ENCODE results near the gene SYT13.

Gene SYT13

DNA sequence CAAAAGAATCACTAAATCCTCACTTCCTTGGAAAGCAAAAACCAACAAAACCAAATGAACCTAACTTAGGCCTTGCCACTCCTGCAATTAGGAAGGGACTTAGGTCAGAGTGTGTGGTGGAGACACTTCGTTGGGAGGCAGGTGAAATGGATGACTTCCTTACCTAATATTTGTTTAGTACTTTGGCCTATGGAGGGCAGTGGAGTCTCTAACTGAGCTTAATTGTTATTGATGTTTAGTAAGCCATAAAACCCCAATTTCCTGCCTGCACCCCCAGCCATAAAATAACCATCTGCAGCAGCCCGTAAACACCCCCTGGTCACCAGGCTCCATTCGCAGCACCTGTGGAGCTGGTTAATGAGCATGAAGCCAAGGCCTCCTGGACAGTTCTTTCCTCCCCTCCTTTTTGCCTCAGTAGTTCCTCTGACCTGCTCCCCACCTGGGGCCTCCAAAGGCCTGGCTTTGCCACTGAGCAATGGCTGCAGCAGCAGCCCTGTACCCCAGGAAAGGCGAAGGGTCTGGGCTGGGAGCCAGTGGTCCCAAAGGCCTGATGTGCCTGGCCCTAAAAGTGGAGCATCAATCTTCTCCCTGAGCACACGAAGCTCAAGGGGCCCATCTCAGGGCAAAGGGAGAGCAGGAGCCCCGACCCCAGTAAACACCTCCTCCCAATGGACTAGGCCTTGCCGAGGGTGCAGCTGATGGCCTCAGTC lies 15.6 kb upstream of the SYT13 start:
- TF ChIP-seq EZH2 (IDR thresholded peaks at IDR 0.05; ENCODE audit: borderline replicate concordance, low read length): no peak
- TF ChIP-seq, protein P1, sequence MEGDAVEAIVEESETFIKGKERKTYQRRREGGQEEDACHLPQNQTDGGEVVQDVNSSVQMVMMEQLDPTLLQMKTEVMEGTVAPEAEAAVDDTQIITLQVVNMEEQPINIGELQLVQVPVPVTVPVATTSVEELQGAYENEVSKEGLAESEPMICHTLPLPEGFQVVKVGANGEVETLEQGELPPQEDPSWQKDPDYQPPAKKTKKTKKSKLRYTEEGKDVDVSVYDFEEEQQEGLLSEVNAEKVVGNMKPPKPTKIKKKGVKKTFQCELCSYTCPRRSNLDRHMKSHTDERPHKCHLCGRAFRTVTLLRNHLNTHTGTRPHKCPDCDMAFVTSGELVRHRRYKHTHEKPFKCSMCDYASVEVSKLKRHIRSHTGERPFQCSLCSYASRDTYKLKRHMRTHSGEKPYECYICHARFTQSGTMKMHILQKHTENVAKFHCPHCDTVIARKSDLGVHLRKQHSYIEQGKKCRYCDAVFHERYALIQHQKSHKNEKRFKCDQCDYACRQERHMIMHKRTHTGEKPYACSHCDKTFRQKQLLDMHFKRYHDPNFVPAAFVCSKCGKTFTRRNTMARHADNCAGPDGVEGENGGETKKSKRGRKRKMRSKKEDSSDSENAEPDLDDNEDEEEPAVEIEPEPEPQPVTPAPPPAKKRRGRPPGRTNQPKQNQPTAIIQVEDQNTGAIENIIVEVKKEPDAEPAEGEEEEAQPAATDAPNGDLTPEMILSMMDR (IDR thresholded peaks at IDR 0.05; ENCODE audit: low read length): no peak
- Histone ChIP-seq H3K79me2 (ENCODE audit: insufficient read depth, low read length) (no peaks in the 10 kb centered on the region), H2AFZ (ENCODE audit: low read length) (no peak overlapping the region), H3K27me3 (ENCODE audit: insufficient read depth, low read length) (no peaks in the 10 kb centered on the region), H3K4me3 (ENCODE audit: low read depth, low read length, poor library complexity, severe bottlenecking) (no peak overlapping the region), H4K20me1 (ENCODE audit: insufficient read depth, low read length) (no peaks in the 10 kb centered on the region), H3K36me3 (ENCODE audit: insufficient read depth, low read length) (no peaks in the 10 kb centered on the region), H3F3A (ENCODE audit: insufficient read depth, low read length) (no peaks in the 10 kb centered on the region), H3K27ac (ENCODE audit: low read depth, low read length, poor library complexity, severe bottlenecking) (no peak overlapping the region), H3K9ac (ENCODE audit: low read length) (no peak overlapping the region), H3K9me2 (ENCODE audit: low read depth, low read length) (no peaks in the 10 kb centered on the region), H3K4me1 (ENCODE audit: insufficient read depth, low read length, severe bottlenecking) (no peaks in the 10 kb centered on the region), H3K4me2 (ENCODE audit: low read length) (no peak overlapping the region), H3K9me3 (ENCODE audit: low read length) (no peaks in the 10 kb centered on the region)

DNA sequence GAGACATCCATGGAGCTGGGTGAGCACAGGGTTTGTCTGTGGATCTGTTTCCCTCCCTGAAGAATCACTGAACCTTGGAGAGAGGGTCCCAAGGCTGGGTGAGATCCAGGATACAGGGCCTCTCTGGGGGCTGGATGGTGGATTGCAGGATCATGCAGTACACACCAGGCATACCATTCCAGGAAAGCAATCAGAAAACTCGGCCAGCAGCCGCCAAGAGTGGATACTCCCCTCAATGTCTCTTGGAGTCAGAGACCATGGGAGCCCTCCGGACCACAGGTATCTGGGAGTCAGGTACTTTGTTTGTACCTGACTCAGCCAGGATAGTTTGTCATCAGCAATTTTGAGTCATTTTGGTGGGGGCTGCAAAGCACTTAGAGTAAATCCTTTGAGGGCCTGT lies 14.6 kb upstream of the SYT13 start:
- Histone ChIP-seq H3F3A (ENCODE audit: insufficient read depth, low read length) (no peaks in the 10 kb centered on the region), H3K27ac (ENCODE audit: low read depth, low read length, poor library complexity, severe bottlenecking) (no peak overlapping the region), H3K9me3 (ENCODE audit: low read length) (no peaks in the 10 kb centered on the region), H3K27me3 (ENCODE audit: insufficient read depth, low read length) (no peaks in the 10 kb centered on the region), H3K36me3 (ENCODE audit: insufficient read depth, low read length) (no peaks in the 10 kb centered on the region), H2AFZ (ENCODE audit: low read length) (no peak overlapping the region), H3K9ac (ENCODE audit: low read length) (no peak overlapping the region), H4K20me1 (ENCODE audit: insufficient read depth, low read length) (no peaks in the 10 kb centered on the region), H3K4me1 (ENCODE audit: insufficient read depth, low read length, severe bottlenecking) (no peaks in the 10 kb centered on the region), H3K9me2 (ENCODE audit: low read depth, low read length) (no peaks in the 10 kb centered on the region), H3K4me2 (ENCODE audit: low read length) (no peak overlapping the region), H3K4me3 (ENCODE audit: low read depth, low read length, poor library complexity, severe bottlenecking) (no peak overlapping the region), H3K79me2 (ENCODE audit: insufficient read depth, low read length) (no peaks in the 10 kb centered on the region)
- TF ChIP-seq EZH2 (IDR thresholded peaks at IDR 0.05; ENCODE audit: borderline replicate concordance, low read length): no peak

DNA sequence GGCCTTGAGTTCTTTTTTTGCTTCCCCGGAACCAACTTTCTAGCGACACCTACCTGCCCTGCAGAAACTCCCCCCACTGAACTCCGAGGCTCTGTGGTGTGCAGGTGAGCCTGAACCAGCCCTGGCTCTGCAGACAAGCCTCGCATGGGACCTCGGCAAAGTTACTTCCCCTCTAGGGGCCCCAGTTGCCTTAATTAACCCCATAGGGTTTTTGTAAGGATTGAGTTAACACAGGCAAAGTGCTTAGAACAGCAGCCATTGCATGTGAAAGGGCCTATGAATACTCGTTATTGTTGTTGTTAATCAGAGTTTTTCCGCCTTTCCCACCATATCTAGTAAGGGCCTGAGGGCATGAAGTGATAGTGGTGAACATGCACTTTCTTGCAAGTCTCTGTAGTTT lies 12.6 kb upstream of the SYT13 start:
- Histone ChIP-seq H3K27ac (ENCODE audit: low read depth, low read length, poor library complexity, severe bottlenecking) (no peak overlapping the region), H3K9ac (ENCODE audit: low read length) (no peak overlapping the region), H3K4me2 (ENCODE audit: low read length) (no peak overlapping the region), H3K79me2 (ENCODE audit: insufficient read depth, low read length) (no peaks in the 10 kb centered on the region), H3K4me1 (ENCODE audit: insufficient read depth, low read length, severe bottlenecking) (no peaks in the 10 kb centered on the region), H2AFZ (ENCODE audit: low read length) (no peak overlapping the region), H3K36me3 (ENCODE audit: insufficient read depth, low read length) (no peaks in the 10 kb centered on the region), H3F3A (ENCODE audit: insufficient read depth, low read length) (no peaks in the 10 kb centered on the region), H3K9me3 (ENCODE audit: low read length) (no peaks in the 10 kb centered on the region), H3K4me3 (ENCODE audit: low read depth, low read length, poor library complexity, severe bottlenecking) (no peak overlapping the region), H3K27me3 (ENCODE audit: insufficient read depth, low read length) (no peaks in the 10 kb centered on the region), H4K20me1 (ENCODE audit: insufficient read depth, low read length) (no peaks in the 10 kb centered on the region), H3K9me2 (ENCODE audit: low read depth, low read length) (no peaks in the 10 kb centered on the region)
- TF ChIP-seq, protein P1 (IDR thresholded peaks at IDR 0.05; ENCODE audit: low read length): no peak; the same call in 1 of the 2 replicates
- TF ChIP-seq EZH2 (IDR thresholded peaks at IDR 0.05; ENCODE audit: borderline replicate concordance, low read length): no peak

DNA sequence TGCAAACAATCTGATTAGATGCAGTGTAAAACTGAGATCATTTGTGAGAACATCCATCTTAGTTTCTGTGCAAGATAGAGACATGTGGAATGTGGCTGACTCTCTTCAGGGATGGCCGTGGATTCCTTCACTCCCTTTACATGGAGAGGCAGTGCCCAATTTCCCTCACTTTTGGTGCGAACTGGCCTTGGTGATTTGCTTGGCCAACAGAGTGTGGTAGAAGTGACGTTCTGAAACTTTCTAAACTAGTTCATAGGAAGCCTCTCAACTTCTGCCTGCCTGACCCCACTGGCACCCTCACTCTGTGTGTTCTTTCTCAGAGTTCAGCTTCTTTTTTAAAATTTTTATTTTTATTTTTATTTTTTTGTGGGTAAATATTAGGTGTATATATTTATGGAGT lies 9.9 kb upstream of the SYT13 start:
- Histone ChIP-seq H3K27me3 (ENCODE audit: insufficient read depth, low read length) (no peaks in the 10 kb centered on the region), H3K9ac (ENCODE audit: low read length) (no peak overlapping the region), H3K79me2 (ENCODE audit: insufficient read depth, low read length) (no peaks in the 10 kb centered on the region), H3K4me2 (ENCODE audit: low read length) (no peak overlapping the region), H3K27ac (ENCODE audit: low read depth, low read length, poor library complexity, severe bottlenecking) (no peak overlapping the region), H4K20me1 (ENCODE audit: insufficient read depth, low read length) (no peaks in the 10 kb centered on the region), H3F3A (ENCODE audit: insufficient read depth, low read length) (no peaks in the 10 kb centered on the region), H3K9me3 (ENCODE audit: low read length) (no peaks in the 10 kb centered on the region), H3K4me3 (ENCODE audit: low read depth, low read length, poor library complexity, severe bottlenecking) (no peak overlapping the region), H3K4me1 (ENCODE audit: insufficient read depth, low read length, severe bottlenecking) (no peaks in the 10 kb centered on the region), H2AFZ (ENCODE audit: low read length) (no peak overlapping the region), H3K36me3 (ENCODE audit: insufficient read depth, low read length) (no peaks in the 10 kb centered on the region), H3K9me2 (ENCODE audit: low read depth, low read length) (no peaks in the 10 kb centered on the region)
- TF ChIP-seq, protein P1 (IDR thresholded peaks at IDR 0.05; ENCODE audit: low read length): no peak
- TF ChIP-seq EZH2 (IDR thresholded peaks at IDR 0.05; ENCODE audit: borderline replicate concordance, low read length): no peak

All from OCI-LY1 (cell line).